Liver (tissue), 9 donors: ENCODE data around the gene FOXO3. TPM values are rescaled to one million over a fixed set of nuclear protein-coding genes. Genes with fewer than 3 reads are reported as not detected.
A peak's percentile ranks its signal among the peaks of the same experiment; 100 is the strongest.

Experiments used
- DNase-seq: peaks from one replicate; pipeline ENCODE4 v3.0.0-alpha.2; 2017; ENCODE audit warnings: low spot score
- H3K27ac ChIP-seq, 2 donors: one replicate each; pipeline ENCODE4 v1.7.0; 2013; ENCODE audit warnings: inconsistent platforms in 2 of 2, low read length in 2 of 2, control low read depth in 1 of 2, low read depth in 1 of 2, mild to moderate bottlenecking in 1 of 2
- H3K27me3 ChIP-seq, 4 donors: one replicate each; pipeline versions ENCODE4 v1.6.1 to v1.7.0; 2013; ENCODE audit warnings: low read length in 3 of 4, inconsistent platforms in 1 of 4, mild to moderate bottlenecking in 1 of 4, moderate library complexity in 1 of 4; ENCODE audit not compliant: control insufficient read depth in 4 of 4, insufficient read depth in 4 of 4
- H3K36me3 ChIP-seq, 4 donors: one replicate each; pipeline versions ENCODE4 v1.6.1 to v1.7.0; 2013; ENCODE audit warnings: low read length in 3 of 4, mild to moderate bottlenecking in 3 of 4, low read depth in 1 of 4, moderate library complexity in 1 of 4; ENCODE audit not compliant: control insufficient read depth in 4 of 4, insufficient read depth in 3 of 4
- H3K4me1 ChIP-seq, 4 donors: one replicate each; pipeline versions ENCODE4 v1.6.1 to v1.7.0; 2013; ENCODE audit warnings: low read length in 3 of 4, mild to moderate bottlenecking in 3 of 4, moderate library complexity in 1 of 4; ENCODE audit not compliant: control insufficient read depth in 4 of 4, insufficient read depth in 4 of 4
- H3K4me3 ChIP-seq, 3 donors: one replicate each; pipeline versions ENCODE4 v1.6.1 to v1.7.0; 2013; ENCODE audit warnings: low read length in 3 of 3, control low read depth in 1 of 3, low read depth in 1 of 3, mild to moderate bottlenecking in 1 of 3
- H3K9ac ChIP-seq, 2 donors: one replicate each; pipeline ENCODE4 v1.7.0; 2013; ENCODE audit warnings: low read length in 2 of 2, mild to moderate bottlenecking in 2 of 2, moderate library complexity in 2 of 2, control low read depth in 1 of 2, low read depth in 1 of 2
- H3K9me3 ChIP-seq, 4 donors: one replicate each; pipeline versions ENCODE4 v1.6.1 to v1.7.0; 2013; ENCODE audit warnings: low read length in 3 of 4; ENCODE audit not compliant: control insufficient read depth in 4 of 4
- EGR1 ChIP-seq, 2 donors: IDR thresholded peaks; 2 replicates each; pipeline ENCODE4 v1.6.1; 2016 to 2018; ENCODE audit warnings: antibody characterized with exemption in 2 of 2, low read depth in 2 of 2
- FOXA1 ChIP-seq: IDR thresholded peaks from 2 replicates; pipeline ENCODE4 v1.6.1; 2016; ENCODE audit warnings: antibody characterized with exemption
- FOXA2 ChIP-seq: IDR thresholded peaks from 2 replicates; pipeline ENCODE4 v1.6.1; 2016; ENCODE audit warnings: antibody characterized with exemption
- GABPA ChIP-seq, 2 donors: IDR thresholded peaks in 1 of 2; conservative IDR thresholded peaks in 1 of 2; 2 replicates each; pipeline ENCODE4 v1.6.1; 2016; ENCODE audit warnings: antibody characterized with exemption in 2 of 2, mild to moderate bottlenecking in 1 of 2, moderate library complexity in 1 of 2
- HNF4A ChIP-seq, 2 donors: conservative IDR thresholded peaks; 2 replicates each; pipeline ENCODE4 v1.6.1; 2016; ENCODE audit warnings: antibody characterized with exemption in 2 of 2, mild to moderate bottlenecking in 2 of 2
- HNF4G ChIP-seq: IDR thresholded peaks from 2 replicates; pipeline ENCODE4 v1.6.1; 2016; ENCODE audit warnings: antibody characterized with exemption
- JUND ChIP-seq, 2 donors: IDR thresholded peaks; 2 replicates each; pipeline ENCODE4 v1.6.1; 2016; ENCODE audit warnings: antibody characterized with exemption in 2 of 2
- NR2F2 ChIP-seq: IDR thresholded peaks from 2 replicates; pipeline ENCODE4 v1.6.1; 2016; ENCODE audit warnings: antibody characterized with exemption
- RAD21 ChIP-seq, 2 donors: IDR thresholded peaks; 2 replicates each; pipeline ENCODE4 v1.6.1; 2016; ENCODE audit warnings: antibody characterized with exemption in 2 of 2, mild to moderate bottlenecking in 2 of 2
- RXRA ChIP-seq, 2 donors: IDR thresholded peaks; 2 replicates each; pipeline ENCODE4 v1.6.1; 2017 to 2018; ENCODE audit warnings: antibody characterized with exemption in 2 of 2, mild to moderate bottlenecking in 1 of 2
- SP1 ChIP-seq: IDR thresholded peaks from 2 replicates; pipeline ENCODE4 v1.6.1; 2018; ENCODE audit warnings: antibody characterized with exemption, mild to moderate bottlenecking
- TAF1 ChIP-seq: conservative IDR thresholded peaks from 2 replicates; pipeline ENCODE4 v1.6.1; 2016; ENCODE audit warnings: antibody characterized with exemption, mild to moderate bottlenecking
- YY1 ChIP-seq: IDR thresholded peaks from 2 replicates; pipeline ENCODE4 v1.6.1; 2016; ENCODE audit warnings: antibody characterized with exemption, mild to moderate bottlenecking
- WGBS: extraction: QIAGEN DNeasy Blood & Tissue Kit; methylation state at CpG from one replicate; pipeline ENCODE4 v1.1.7; 2013; 5-methylcytosine and 5-hydroxymethylcytosine counted together
- polyA plus RNA-seq, 2 donors: library from polyadenylated mRNA; stranded (reverse) in 1 of 2; unstranded in 1 of 2; fragments of 200-250 nt in 1 of 2; fragments of >200 nt in 1 of 2; fragmentation: Nextera tagmentation in 1 of 2; extraction: Ambion mirVana in 1 of 2; gene quantifications; one replicate each; pipeline versions ENCODE4 v1.2.1 to v1.2.3, GENCODE V29; 2013 to 2015
- total RNA-seq, 2 donors: library from RNA; depleted of rRNA; stranded (reverse); fragments of >200 nt; gene quantifications; one replicate each; pipeline ENCODE4 v1.2.3, GENCODE V29; 2014
- TF ChIP-seq, protein P1 (sequence below): IDR thresholded peaks from 2 replicates; pipeline ENCODE4 v1.6.1; 2016; ENCODE audit warnings: antibody characterized with exemption
- TF ChIP-seq, protein P2 (sequence below): IDR thresholded peaks from 2 replicates; pipeline ENCODE4 v1.6.1; 2016; ENCODE audit warnings: antibody characterized with exemption, mild to moderate bottlenecking
- TF ChIP-seq, protein P3 (sequence below): fragments of 150-350 bp; IDR thresholded peaks from 2 replicates; pipeline ENCODE4 v1.5.1; 2017; ENCODE audit warnings: improper control_type of control experiment, low read depth, low read length; ENCODE audit not compliant: missing input control
- TF ChIP-seq, protein P4 (sequence below): IDR thresholded peaks from 2 replicates; pipeline ENCODE4 v1.6.1; 2016; ENCODE audit warnings: antibody characterized with exemption
- TF ChIP-seq, protein P5 (sequence below): IDR thresholded peaks from 2 replicates; pipeline ENCODE4 v1.6.1; 2016; ENCODE audit warnings: antibody characterized with exemption
- donor health status: healthy.
- donor health status: healthy.
- donor health status: healthy.
- donor health status: healthy.
- donor health status: healthy.

The FOXO3 gene
- total and polyA plus RNA-seq, 4 donors, result 6.0 to 72.2 (median 17.3) TPM

DNA sequence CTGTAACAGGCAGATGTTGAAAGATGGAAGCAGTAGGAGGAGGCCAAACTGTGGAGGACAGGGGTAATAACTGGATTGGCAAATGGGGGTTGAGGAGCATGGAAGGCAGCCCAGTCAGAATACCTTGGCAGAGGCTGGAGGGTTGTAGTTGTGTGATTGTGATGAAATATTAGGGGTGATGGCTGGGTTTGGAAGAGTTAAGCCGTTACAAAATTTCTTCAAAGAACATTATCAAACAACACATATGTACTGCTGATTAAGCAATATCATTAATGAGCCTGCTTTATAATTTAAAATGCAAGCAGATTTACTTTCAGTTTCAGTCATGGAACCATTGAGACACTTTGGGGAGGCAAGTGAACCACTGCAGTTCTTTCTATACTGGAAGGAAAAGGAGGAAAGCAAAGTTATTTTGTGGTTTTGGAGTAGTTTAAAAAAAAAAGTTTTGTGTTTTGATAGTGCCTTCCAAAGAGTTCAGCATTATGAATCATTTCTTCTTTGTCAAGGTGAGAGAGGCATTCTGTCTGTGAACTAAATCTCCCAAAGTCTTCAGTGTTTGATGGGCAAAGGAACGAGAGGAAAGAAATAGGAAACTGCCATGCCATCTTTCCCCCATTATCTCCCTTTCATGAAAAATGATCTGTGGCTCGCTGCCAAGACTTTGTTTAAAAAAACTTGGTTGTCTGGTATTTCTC, 20.7 kb downstream of the FOXO3 start:
- peak overlapping the region; percentile 59 to 68 for H3K27ac ChIP-seq
- no peaks in the 10 kb centered on the region for H3K27me3 ChIP-seq
- no peak overlapping the region for H3K9ac ChIP-seq
- 20% methylated on average over 3 of the region's 3 CpGs for WGBS
- H3K36me3 ChIP-seq, result peaks cover 0 to 2% (median 0%) of the 10 kb centered on the region in 4 donors
- no peak for DNase-seq
- TF ChIP-seq, protein P1, sequence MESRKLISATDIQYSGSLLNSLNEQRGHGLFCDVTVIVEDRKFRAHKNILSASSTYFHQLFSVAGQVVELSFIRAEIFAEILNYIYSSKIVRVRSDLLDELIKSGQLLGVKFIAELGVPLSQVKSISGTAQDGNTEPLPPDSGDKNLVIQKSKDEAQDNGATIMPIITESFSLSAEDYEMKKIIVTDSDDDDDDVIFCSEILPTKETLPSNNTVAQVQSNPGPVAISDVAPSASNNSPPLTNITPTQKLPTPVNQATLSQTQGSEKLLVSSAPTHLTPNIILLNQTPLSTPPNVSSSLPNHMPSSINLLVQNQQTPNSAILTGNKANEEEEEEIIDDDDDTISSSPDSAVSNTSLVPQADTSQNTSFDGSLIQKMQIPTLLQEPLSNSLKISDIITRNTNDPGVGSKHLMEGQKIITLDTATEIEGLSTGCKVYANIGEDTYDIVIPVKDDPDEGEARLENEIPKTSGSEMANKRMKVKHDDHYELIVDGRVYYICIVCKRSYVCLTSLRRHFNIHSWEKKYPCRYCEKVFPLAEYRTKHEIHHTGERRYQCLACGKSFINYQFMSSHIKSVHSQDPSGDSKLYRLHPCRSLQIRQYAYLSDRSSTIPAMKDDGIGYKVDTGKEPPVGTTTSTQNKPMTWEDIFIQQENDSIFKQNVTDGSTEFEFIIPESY, result peak; percentile 77
- TF ChIP-seq JUND (IDR thresholded peaks at IDR 0.05) (peak; percentile 74 to 80), RAD21 (IDR thresholded peaks at IDR 0.05) (peak; percentile 59 to 68), SP1 (peak; percentile 71), GABPA (IDR thresholded peaks at IDR 0.05 in 1 of 2, conservative IDR thresholded peaks at IDR 0.05 in 1 of 2) (peak in 1 of 2 donors; percentile 31), NR2F2 (peak; percentile 35), HNF4G (peak; percentile 57), FOXA1 (peak; percentile 28), FOXA2 (peak; percentile 67), TAF1 (no peak), HNF4A (conservative IDR thresholded peaks at IDR 0.05) (peak; percentile 82 to 83), RXRA (IDR thresholded peaks at IDR 0.05) (peak; percentile 90 to 92), EGR1 (IDR thresholded peaks at IDR 0.05; ENCODE audit: low read depth in 2 of 2) (peak in 1 of 2 donors; percentile 61), YY1 (peak; percentile 92)
- TF ChIP-seq, protein P2, sequence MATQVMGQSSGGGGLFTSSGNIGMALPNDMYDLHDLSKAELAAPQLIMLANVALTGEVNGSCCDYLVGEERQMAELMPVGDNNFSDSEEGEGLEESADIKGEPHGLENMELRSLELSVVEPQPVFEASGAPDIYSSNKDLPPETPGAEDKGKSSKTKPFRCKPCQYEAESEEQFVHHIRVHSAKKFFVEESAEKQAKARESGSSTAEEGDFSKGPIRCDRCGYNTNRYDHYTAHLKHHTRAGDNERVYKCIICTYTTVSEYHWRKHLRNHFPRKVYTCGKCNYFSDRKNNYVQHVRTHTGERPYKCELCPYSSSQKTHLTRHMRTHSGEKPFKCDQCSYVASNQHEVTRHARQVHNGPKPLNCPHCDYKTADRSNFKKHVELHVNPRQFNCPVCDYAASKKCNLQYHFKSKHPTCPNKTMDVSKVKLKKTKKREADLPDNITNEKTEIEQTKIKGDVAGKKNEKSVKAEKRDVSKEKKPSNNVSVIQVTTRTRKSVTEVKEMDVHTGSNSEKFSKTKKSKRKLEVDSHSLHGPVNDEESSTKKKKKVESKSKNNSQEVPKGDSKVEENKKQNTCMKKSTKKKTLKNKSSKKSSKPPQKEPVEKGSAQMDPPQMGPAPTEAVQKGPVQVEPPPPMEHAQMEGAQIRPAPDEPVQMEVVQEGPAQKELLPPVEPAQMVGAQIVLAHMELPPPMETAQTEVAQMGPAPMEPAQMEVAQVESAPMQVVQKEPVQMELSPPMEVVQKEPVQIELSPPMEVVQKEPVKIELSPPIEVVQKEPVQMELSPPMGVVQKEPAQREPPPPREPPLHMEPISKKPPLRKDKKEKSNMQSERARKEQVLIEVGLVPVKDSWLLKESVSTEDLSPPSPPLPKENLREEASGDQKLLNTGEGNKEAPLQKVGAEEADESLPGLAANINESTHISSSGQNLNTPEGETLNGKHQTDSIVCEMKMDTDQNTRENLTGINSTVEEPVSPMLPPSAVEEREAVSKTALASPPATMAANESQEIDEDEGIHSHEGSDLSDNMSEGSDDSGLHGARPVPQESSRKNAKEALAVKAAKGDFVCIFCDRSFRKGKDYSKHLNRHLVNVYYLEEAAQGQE, result peak; percentile 40
- TF ChIP-seq, protein P3, sequence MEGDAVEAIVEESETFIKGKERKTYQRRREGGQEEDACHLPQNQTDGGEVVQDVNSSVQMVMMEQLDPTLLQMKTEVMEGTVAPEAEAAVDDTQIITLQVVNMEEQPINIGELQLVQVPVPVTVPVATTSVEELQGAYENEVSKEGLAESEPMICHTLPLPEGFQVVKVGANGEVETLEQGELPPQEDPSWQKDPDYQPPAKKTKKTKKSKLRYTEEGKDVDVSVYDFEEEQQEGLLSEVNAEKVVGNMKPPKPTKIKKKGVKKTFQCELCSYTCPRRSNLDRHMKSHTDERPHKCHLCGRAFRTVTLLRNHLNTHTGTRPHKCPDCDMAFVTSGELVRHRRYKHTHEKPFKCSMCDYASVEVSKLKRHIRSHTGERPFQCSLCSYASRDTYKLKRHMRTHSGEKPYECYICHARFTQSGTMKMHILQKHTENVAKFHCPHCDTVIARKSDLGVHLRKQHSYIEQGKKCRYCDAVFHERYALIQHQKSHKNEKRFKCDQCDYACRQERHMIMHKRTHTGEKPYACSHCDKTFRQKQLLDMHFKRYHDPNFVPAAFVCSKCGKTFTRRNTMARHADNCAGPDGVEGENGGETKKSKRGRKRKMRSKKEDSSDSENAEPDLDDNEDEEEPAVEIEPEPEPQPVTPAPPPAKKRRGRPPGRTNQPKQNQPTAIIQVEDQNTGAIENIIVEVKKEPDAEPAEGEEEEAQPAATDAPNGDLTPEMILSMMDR, result no peak
- TF ChIP-seq, protein P4, sequence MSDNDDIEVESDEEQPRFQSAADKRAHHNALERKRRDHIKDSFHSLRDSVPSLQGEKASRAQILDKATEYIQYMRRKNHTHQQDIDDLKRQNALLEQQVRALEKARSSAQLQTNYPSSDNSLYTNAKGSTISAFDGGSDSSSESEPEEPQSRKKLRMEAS, result peak; percentile 78
- TF ChIP-seq, protein P5, sequence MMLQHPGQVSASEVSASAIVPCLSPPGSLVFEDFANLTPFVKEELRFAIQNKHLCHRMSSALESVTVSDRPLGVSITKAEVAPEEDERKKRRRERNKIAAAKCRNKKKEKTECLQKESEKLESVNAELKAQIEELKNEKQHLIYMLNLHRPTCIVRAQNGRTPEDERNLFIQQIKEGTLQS, result peak; percentile 91
- H3K4me3 ChIP-seq, result peak overlapping the region in 1 of 3 donors; percentile 15
- no peaks in the 10 kb centered on the region for H3K9me3 ChIP-seq
- peaks cover 16 to 76% (median 67%) of the 10 kb centered on the region in 4 donors for H3K4me1 ChIP-seq
